Pancreas (tissue), 10 donors: ENCODE data around the gene FN3KRP. TPM values are rescaled to one million over a fixed set of nuclear protein-coding genes. Genes with fewer than 3 reads are reported as not detected.
A peak's percentile ranks its signal among the peaks of the same experiment; 100 is the strongest.

ENCODE experiments used
- ATAC-seq, 4 donors: fragments of 200-7000 bp; cut with Tn5 transposase; one replicate each; pipeline versions ENCODE4 v1.8.0 to v1.9.1; 2020; ENCODE audit warnings: mild to moderate bottlenecking in 4 of 4, moderate library complexity in 4 of 4
- DNase-seq, 6 donors: peaks; one replicate each; pipeline ENCODE4 v3.0.0-alpha.2; 2020
- FAIRE-seq: peaks from 2 replicates; lab custom pipeline; 2012; peaks lifted over from hg19 to GRCh38; lab: Jason Lieb, UNC
- H3K27ac ChIP-seq, 4 donors: fragments of 200-600 bp; sonication (generic); 1 replicate in 3 of 4; 2 replicates in 1 of 4; pipeline versions ENCODE4 v1.5.0 to v1.8.0; 2020
- H3K27me3 ChIP-seq, 4 donors: fragments of 200-600 bp; one replicate each; pipeline ENCODE4 v1.8.0; 2021
- H3K36me3 ChIP-seq, 3 donors: fragments of 200-600 bp; sonication (generic) in 1 of 3; one replicate each; pipeline versions ENCODE4 v1.5.0 to v1.8.0; 2020 to 2021
- H3K4me1 ChIP-seq, 3 donors: fragments of 200-600 bp; one replicate each; pipeline ENCODE4 v1.8.0; 2021
- H3K4me3 ChIP-seq, 4 donors: fragments of 200-600 bp; sonication (generic) in 2 of 4; one replicate each; pipeline versions ENCODE4 v1.5.0 to v1.8.0; 2020 to 2021
- H3K9me3 ChIP-seq, 4 donors: fragments of 200-600 bp; one replicate each; pipeline ENCODE4 v1.8.0; 2021
- WGBS, 2 donors: extraction: QIAGEN DNeasy Blood & Tissue Kit; methylation state at CpG; one replicate each; pipeline ENCODE4 v1.1.7; 2013; 5-methylcytosine and 5-hydroxymethylcytosine counted together
- intact Hi-C, 3 donors: fragments of 100-400 bp; cut with DNase I; formaldehyde crosslinking; loops; one replicate each; pipeline versions ENCODE4 v1.11.1 to v1.14.2; 2022
- polyA plus RNA-seq, 2 donors: library from polyadenylated mRNA; stranded (reverse); fragments of 200-250 nt; gene quantifications; one replicate each; pipeline ENCODE4 v1.2.3, GENCODE V29; 2013
- total RNA-seq, 6 donors: library from RNA; stranded (reverse); fragmentation: NEBNext Ultra II Directional in 4 of 6; extraction: Animal tissue kit (Norgen Biotek cat#: 25700) in 4 of 6; gene quantifications; one replicate each; pipeline versions ENCODE4 v1.2.1 to v1.2.4, GENCODE V29; 2021 to 2023
- TF ChIP-seq, protein P1 (sequence below), 4 donors: fragments of 200-600 bp; sonication (generic) in 3 of 4; IDR thresholded peaks; one replicate each; pipeline versions ENCODE4 v1.5.0 to v1.8.0; 2021; ENCODE audit warnings: antibody characterized with exemption in 4 of 4
- donor health status: healthy with polysubstance abuse.
- donor health status: DM: no; HTN: no; CAD: no; lungs with moderate emphysema.
- donor health status: DM: no; HTN: no; CAD: no.
- donor health status: control.
- donor health status: control.
- donor health status: Bipolar disorder and iron deficiency.
- donor health status: DM: yes; HTN: yes; CAD: no.
- donor health status: DM: no; HTN: no; CAD: no.
- donor health status: DM: no; HTN: no; CAD: no.
- donor health status: DM: yes; HTN: yes; CAD: no.

FN3KRP gene
- total and polyA plus RNA-seq, 8 donors, result 9.3 to 23.1 (median 13.4) TPM

DNA sequence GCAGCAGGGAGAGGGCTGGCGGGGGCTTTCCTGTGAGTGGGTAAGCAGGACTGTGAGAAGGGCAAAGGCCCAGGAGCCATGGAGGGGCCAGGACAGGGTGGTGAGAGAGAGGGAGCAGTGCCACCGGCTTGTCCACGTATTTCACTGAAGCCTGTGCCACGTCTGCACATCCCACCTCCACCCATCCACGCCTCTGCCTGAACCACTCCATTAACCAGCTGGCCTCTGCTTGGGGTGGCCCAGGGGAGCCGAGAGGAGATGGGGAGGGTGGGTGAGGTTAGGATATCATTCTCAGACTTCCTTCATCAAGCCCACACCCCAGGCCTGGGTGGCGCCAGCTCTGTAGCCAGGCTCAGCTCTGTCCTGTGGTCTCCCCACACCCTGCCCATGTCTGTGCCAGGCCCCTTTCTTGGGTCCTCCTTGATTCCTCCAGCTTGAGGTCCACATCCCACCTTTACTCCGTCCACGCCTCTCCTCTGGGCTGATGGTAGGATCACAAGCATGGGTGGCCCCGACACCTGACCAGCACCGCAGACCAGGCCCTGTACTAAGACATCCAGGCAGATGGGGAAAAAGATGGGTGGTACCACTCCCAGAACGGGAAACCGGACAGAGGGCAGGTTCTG is 15.7 kb downstream of the FN3KRP start:
- 88 to 92% methylated on average over 13 of the region's 13 CpGs for WGBS, 2 donors
- Histone ChIP-seq H3K36me3 (peaks cover 0 to 7% (median 0%) of the 10 kb centered on the region in 3 donors), H3K9me3 (no peaks in the 10 kb centered on the region), H3K4me3 (no peak overlapping the region), H3K27ac (no peak overlapping the region), H3K4me1 (peaks cover 0 to 7% (median 5%) of the 10 kb centered on the region in 3 donors), H3K27me3 (no peaks in the 10 kb centered on the region)
- TF ChIP-seq, protein P1, sequence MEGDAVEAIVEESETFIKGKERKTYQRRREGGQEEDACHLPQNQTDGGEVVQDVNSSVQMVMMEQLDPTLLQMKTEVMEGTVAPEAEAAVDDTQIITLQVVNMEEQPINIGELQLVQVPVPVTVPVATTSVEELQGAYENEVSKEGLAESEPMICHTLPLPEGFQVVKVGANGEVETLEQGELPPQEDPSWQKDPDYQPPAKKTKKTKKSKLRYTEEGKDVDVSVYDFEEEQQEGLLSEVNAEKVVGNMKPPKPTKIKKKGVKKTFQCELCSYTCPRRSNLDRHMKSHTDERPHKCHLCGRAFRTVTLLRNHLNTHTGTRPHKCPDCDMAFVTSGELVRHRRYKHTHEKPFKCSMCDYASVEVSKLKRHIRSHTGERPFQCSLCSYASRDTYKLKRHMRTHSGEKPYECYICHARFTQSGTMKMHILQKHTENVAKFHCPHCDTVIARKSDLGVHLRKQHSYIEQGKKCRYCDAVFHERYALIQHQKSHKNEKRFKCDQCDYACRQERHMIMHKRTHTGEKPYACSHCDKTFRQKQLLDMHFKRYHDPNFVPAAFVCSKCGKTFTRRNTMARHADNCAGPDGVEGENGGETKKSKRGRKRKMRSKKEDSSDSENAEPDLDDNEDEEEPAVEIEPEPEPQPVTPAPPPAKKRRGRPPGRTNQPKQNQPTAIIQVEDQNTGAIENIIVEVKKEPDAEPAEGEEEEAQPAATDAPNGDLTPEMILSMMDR (IDR thresholded peaks at IDR 0.05), result no peak
- ATAC-seq, result no peak
- DNase-seq, result peak in 1 of 6 donors; percentile 41
- intact Hi-C loops, result no loop called here
- no peak for FAIRE-seq

DNA sequence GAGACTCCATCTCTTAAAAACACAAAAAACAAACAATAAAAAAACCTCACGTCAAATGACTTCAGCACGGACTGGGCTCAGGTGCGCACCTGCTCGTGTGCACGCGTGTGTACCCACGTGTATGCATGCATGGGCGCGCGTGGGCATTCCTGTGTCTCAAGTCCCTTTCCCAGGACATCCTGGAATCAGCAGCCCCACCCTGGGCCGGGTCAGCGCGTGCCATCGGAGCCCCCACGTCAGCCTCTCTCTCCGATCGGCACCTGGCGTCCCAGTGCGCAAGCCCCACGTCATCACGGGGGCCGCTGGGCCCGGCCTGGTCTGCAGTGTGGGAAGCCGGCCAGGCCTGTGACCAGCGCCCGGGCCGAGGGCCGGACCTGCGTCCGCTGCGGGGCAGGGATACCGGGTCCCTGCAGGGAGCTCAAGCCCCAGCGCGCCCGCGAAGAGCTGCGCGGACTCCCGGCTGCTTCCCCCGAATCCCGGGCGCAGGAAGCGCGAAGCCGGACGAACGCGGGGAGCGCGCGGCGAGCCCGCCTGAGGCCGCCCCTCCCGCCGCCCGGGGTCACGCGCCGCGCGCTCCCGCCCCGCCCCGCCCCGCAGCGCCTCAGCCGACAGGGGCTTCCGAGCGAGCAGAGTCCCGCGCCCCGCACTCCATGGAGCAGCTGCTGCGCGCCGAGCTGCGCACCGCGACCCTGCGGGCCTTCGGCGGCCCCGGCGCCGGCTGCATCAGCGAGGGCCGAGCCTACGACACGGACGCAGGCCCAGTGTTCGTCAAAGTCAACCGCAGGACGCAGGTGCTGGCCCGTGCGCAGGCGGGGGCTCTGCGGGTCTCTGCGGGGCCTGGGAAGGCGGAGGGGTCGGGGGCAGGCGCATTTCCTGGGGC is 18.7 kb downstream of the FN3KRP start, which contains the start of gene FN3K:
TSS of gene FN3K (plus strand) at position 629 of the 880 bp plus-strand sequence. CDS start at position 651, 22 bp downstream.
- H3K36me3 ChIP-seq, result peaks cover 0 to 2% (median 0%) of the 10 kb centered on the region in 3 donors
- peak within 1 kb of the TSS; percentile 51 to 80 (median 65) for H3K4me3 ChIP-seq
- no peaks in the 10 kb centered on the region for H3K27me3 ChIP-seq
- DNase-seq, result peak; percentile 48 to 86 (median 72)
- 2 to 3% methylated on average over 73 to 101 of the region's 101 CpGs for WGBS, 2 donors
- no peak for FAIRE-seq
- H3K9me3 ChIP-seq, result no peaks in the 10 kb centered on the region
- intact Hi-C loops, result no loop called here
- H3K4me1 ChIP-seq, result peaks cover 0 to 7% (median 5%) of the 10 kb centered on the region in 3 donors
- peak within 1 kb of the TSS; percentile 48 to 76 (median 63) for H3K27ac ChIP-seq
- peak; percentile 76 to 88 (median 82) for ATAC-seq
- TF ChIP-seq, protein P1 (IDR thresholded peaks at IDR 0.05), result no peak

DNA sequence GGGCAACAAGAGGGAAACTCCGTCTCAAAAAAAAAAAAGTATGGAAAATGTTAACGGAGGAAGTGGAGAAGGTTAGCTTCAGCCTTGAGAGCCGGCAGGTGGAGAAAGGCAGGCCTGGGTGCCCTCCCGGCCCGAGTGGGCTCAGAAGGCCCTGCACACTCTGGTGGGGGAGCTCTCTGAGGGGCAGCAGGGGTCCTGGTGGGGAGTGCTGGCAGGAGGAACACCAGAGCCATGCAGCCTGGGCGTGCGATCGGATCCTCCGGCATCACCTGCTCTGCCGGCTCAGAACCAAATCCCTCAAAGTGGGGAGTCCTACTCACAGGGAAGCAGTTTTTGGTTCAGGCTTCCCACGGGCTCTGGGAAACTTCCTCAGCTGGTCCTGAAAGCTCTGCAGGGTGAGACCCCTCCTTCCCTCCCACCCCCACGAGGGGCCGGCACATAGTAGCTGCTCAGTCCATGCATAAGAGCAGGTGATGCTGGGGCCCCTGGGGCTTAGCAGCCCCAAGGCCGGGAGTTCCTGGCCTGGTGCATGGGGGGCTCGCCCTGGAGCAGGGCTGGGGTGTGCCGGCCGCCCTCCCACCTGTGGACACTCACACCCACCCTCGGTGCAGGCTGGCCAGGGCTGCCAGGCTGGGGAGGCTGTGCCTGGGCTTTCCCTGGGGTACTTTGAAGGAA is 20.1 kb downstream of the FN3KRP start:
- intact Hi-C loops, result no loop called here
- ATAC-seq (no peak), DNase-seq (peak in 1 of 6 donors; percentile 74), FAIRE-seq (no peak)
- no peaks in the 10 kb centered on the region for H3K9me3 ChIP-seq
- H3K27me3 ChIP-seq, result no peaks in the 10 kb centered on the region
- 60 to 74% methylated on average over 10 to 18 of the region's 18 CpGs for WGBS, 2 donors
- TF ChIP-seq, protein P1 (IDR thresholded peaks at IDR 0.05), result no peak
- peaks cover 0 to 17% (median 10%) of the 10 kb centered on the region in 3 donors for H3K36me3 ChIP-seq
- peak overlapping the region in 2 of 4 donors; percentile 67 to 80 for H3K4me3 ChIP-seq
- no peak overlapping the region for H3K27ac ChIP-seq
- H3K4me1 ChIP-seq, result peaks cover 0 to 7% (median 5%) of the 10 kb centered on the region in 3 donors

DNA sequence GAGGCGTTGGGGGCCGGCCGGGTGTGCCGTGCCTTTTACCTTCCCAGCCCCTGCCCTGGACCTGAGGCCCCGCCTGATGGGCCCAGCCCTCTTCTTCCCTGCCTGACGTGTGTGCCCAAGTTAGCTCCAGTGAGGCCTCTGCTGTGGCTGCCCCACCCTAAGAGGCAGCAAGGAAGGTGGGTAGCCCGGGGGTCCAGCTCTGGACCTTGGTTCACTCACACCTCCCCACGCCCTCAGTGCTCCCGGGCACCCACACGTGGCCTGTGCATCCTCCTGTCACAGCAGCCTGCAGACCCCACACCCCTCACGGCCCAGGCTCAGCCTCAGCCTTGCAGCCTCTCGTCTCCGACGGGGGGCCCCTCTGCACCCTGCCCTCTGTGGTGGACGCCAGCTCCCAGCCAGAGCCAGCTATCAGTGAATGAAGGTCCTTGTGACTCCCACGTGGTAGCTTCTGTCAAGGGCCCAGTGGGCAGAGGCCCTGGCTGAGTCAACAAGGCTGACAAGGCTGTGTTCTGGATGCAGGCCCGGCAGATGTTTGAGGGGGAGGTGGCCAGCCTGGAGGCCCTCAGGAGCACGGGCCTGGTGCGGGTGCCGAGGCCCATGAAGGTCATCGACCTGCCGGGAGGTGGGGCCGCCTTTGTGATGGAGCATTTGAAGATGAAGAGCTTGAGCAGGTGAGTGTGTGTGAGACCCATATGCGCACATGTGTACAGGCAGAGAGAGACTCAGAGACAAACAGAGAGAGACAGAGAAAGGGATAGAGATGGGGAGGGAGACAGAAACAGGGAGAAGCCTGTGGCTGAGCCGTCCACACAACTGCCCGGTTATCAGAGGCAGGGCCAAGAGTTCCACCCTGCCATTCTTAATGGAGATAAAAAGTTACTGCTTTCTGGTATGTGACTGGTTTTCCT is 21.7 kb downstream of the FN3KRP start:
- TF ChIP-seq, protein P1 (IDR thresholded peaks at IDR 0.05), result no peak
- no peak for FAIRE-seq
- peak in 5 of 6 donors; percentile 45 to 70 (median 63) for DNase-seq
- intact Hi-C loops, result no loop called here
- H3K4me1 ChIP-seq, result peaks cover 0 to 7% (median 5%) of the 10 kb centered on the region in 3 donors
- H3K4me3 ChIP-seq, result no peak overlapping the region
- H3K36me3 ChIP-seq, result peaks cover 0 to 19% (median 16%) of the 10 kb centered on the region in 3 donors
- ATAC-seq, result peak; percentile 15 to 61 (median 48)
- H3K9me3 ChIP-seq, result no peaks in the 10 kb centered on the region
- H3K27ac ChIP-seq, result no peak overlapping the region
- 56% methylated on average over 26 of the region's 26 CpGs for WGBS, 2 donors
- H3K27me3 ChIP-seq, result no peaks in the 10 kb centered on the region
